Fibroblast of villous mesenchyme (primary cell): ENCODE measurements around the gene NALCN. TPM values are rescaled to one million over a fixed set of nuclear protein-coding genes. Genes with fewer than 3 reads are reported as not detected.

ENCODE experiments used
- DNase-seq: peaks from one replicate; pipeline ENCODE4 v3.0.0-alpha.2; 2010; ENCODE audit warnings: low read depth
- H3K4me3 ChIP-seq: 2 replicates; pipeline ENCODE4 v1.5.1; 2011; ENCODE audit warnings: low read depth, mild to moderate bottlenecking, low read length
- CTCF ChIP-seq: IDR thresholded peaks from 2 replicates; pipeline ENCODE4 v1.5.1; 2012; ENCODE audit warnings: low read depth, mild to moderate bottlenecking, low read length; ENCODE audit not compliant: insufficient read depth
- total RNA-seq: library from RNA; depleted of rRNA; stranded (reverse); fragments of >200 nt; gene quantifications from 2 replicates; pipeline ENCODE4 v1.2.3, GENCODE V29; 2012

The NALCN gene
- total RNA-seq, 1 donor = 1.7 TPM

GRCh38 chr13:101346942-101347728 is 69.2 kb downstream of the NALCN start:
- TF ChIP-seq CTCF = no peak
- DNase-seq = peak; percentile 28

GRCh38 chr13:101346161-101346560 is 70.1 kb downstream of the NALCN start:
- no peak overlapping the region for H3K4me3 ChIP-seq
- no peak for DNase-seq

More at GRCh38 chr13:101346942-101347728, 69.2 kb downstream of the NALCN start:
- H3K4me3 ChIP-seq = no peak overlapping the region

GRCh38 chr13:101343128-101343787 is 73.0 kb downstream of the NALCN start:
- peak; percentile 17 for DNase-seq
- H3K4me3 ChIP-seq = no peak overlapping the region
- TF ChIP-seq CTCF = no peak

More at GRCh38 chr13:101346161-101346560, 70.1 kb downstream of the NALCN start:
- no peak for TF ChIP-seq CTCF

- no peak for TF ChIP-seq CTCF
- H3K4me3 ChIP-seq = no peak overlapping the region
- peak; percentile 12 for DNase-seq
These were observed 74.8 kb downstream of the NALCN start for GRCh38 chr13:101341464-101341863.

- no peak for DNase-seq
- TF ChIP-seq CTCF = no peak
- no peak overlapping the region for H3K4me3 ChIP-seq
These were observed 77.1 kb downstream of the NALCN start for GRCh38 chr13:101339202-101339601.

- TF ChIP-seq CTCF = no peak
- DNase-seq = no peak
- no peak overlapping the region for H3K4me3 ChIP-seq
These were observed 83.7 kb downstream of the NALCN start for GRCh38 chr13:101332583-101332982.
